ES-I3 (cell line): ENCODE measurements around the gene KLHL25.

Experiments
- H3K36me3 ChIP-seq: 2 replicates; pipeline ENCODE4 v1.6.1; 2013; ENCODE audit warnings: mild to moderate bottlenecking, low read length, control low read depth, moderate library complexity; ENCODE audit not compliant: insufficient read depth
- H3K4me1 ChIP-seq: 2 replicates; pipeline ENCODE4 v1.6.1; 2013; ENCODE audit warnings: mild to moderate bottlenecking, control low read depth, low read length; ENCODE audit not compliant: insufficient read depth
- H3K9ac ChIP-seq: 2 replicates; pipeline ENCODE4 v1.6.1; 2013; ENCODE audit warnings: low read depth, mild to moderate bottlenecking, low read length, moderate library complexity
- H3K9me3 ChIP-seq: 2 replicates; pipeline ENCODE4 v1.6.1; 2013; ENCODE audit warnings: mild to moderate bottlenecking, low read length, moderate library complexity; ENCODE audit not compliant: control insufficient read depth, insufficient read depth

The KLHL25 gene

DNA sequence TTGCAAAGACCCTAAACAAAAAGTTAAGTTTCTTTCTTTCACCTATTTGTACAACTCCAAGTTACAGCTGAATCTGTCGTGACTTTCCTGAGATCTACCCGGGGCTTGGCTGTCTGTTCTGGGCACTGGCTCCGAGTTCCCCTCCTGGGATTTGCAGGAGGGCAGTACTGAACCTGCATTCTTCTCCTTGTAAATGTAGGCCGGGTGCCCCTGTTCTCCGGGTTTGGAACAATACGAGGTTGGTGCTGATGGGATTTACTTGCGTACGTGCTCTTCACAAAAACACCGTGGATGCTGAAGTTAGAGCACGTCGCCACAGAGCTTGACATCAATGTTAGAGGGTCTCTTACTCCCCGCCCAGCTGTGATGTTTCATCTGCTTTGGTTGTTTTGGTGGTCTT lies 48.1 kb downstream of the KLHL25 start:
- Histone ChIP-seq H3K36me3 (peaks cover 6% of the 10 kb centered on the region), H3K9me3 (no peaks in the 10 kb centered on the region), H3K9ac (no peak overlapping the region), H3K4me1 (peaks cover 16% of the 10 kb centered on the region)

DNA sequence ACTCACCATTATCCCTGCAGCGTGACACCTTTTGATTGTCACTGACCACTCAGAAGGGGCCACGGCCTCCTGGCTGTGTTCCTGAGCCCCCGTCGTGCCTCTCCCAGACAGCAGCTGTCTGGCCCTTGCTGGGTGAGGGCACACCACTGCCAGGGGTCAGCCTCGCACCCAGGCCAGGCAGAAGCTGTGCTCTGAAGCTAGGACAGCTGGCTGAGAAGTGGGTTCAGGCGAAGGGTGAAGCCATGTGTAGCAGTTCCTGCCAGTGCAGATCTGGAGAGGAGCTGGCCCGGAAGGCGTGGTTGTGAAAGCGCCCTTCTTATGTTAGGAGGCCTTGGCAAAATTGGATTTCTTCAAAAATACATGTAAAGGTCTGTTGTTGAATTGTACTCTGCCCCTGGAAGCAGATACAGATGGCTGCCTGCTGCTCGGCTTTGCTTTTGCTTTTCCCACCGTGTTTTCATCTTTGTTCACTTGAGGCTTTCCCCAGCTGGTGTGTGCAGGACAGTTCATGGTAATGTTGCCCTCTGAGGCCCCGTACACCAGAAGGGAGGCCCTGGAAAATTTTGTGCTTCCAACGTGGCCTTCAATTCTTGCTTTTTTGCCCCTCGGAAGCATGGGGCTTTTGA lies 49.1 kb downstream of the KLHL25 start:
- peaks cover 6% of the 10 kb centered on the region for H3K36me3 ChIP-seq
- no peak overlapping the region for H3K9ac ChIP-seq
- H3K4me1 ChIP-seq: peaks cover 10% of the 10 kb centered on the region
- no peaks in the 10 kb centered on the region for H3K9me3 ChIP-seq

DNA sequence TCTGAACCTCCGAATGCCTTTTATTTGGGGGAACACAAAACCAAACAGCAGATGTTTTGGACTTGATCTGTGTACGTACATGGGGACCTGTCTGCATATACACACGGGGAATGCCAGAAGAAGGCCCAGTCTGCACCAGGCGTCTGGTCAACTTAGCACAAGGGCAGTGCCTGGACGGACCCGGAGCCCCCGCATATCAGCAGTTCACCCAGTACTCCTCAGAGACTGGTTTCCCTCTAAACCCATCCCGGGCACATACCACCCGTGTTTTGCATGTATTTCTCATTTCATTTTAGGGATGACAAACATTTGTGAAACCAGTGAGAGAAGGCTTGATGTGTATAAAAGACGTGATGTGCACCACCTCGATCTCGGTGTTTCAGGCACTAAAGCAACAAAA lies 49.7 kb downstream of the KLHL25 start:
- Histone ChIP-seq H3K4me1 (peaks cover 3% of the 10 kb centered on the region; the same call in 1 of the 2 replicates), H3K36me3 (peaks cover 6% of the 10 kb centered on the region)

DNA sequence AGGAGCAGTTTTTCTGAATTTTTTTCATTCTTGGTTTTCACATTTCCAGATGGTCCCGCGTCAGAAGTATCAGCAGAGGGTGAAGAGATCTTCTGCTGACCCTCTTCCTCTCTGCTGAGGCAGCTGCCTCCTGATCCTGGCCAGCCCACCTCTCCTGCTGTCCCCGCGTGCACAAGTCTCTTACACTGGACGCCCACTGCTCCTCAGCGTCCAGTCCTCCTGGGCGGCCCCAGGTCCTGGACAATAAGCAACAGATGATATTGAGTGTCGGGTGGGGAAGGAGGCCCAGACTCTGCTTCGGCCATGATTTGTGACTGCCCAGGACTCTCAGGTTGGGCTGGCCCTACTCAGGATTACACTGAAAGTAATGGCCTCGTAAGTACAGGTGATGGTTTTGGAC lies 50.1 kb downstream of the KLHL25 start:
- Histone ChIP-seq H3K4me1 (peaks cover 3% of the 10 kb centered on the region; the same call in 1 of the 2 replicates), H3K9ac (no peak overlapping the region), H3K36me3 (peaks cover 6% of the 10 kb centered on the region), H3K9me3 (no peaks in the 10 kb centered on the region)

More for the DNA sequence above, 49.7 kb downstream of the KLHL25 start:
- H3K9me3 ChIP-seq: no peaks in the 10 kb centered on the region
- H3K9ac ChIP-seq: no peak overlapping the region

DNA sequence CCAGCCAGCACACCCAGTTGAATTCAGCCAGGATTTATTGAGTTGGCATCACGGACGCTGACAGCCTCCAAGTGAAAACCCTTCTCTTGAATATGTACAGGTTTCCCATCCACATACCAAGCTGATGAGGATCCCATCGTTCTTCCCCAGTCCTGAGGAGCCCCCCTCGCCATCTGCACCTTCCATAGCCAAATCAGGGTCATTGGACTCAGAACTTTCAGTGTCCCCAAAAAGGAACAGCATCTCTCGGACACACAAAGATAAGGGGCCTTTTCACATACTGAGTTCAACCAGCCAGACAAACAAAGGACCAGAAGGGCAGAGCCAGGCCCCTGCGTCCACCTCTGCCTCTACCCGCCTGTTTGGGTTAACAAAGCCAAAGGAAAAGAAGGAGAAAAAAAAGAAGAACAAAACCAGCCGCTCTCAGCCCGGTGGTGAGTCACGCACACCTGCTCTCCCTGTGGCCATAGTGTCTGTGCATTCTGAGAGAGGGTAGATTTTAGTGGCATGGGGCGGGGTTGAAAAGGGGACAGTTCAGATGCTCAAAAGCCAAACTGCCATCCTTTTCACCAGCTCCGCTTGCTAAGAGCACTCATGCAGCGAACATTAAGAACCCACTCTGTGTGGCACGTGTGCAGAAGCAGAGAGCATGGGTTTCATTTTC lies 51.2 kb downstream of the KLHL25 start:
- no peaks in the 10 kb centered on the region for H3K9me3 ChIP-seq
- H3K9ac ChIP-seq: no peak overlapping the region
- peaks cover 6% of the 10 kb centered on the region for H3K36me3 ChIP-seq
- H3K4me1 ChIP-seq: peaks cover 3% of the 10 kb centered on the region; the same call in 1 of the 2 replicates

DNA sequence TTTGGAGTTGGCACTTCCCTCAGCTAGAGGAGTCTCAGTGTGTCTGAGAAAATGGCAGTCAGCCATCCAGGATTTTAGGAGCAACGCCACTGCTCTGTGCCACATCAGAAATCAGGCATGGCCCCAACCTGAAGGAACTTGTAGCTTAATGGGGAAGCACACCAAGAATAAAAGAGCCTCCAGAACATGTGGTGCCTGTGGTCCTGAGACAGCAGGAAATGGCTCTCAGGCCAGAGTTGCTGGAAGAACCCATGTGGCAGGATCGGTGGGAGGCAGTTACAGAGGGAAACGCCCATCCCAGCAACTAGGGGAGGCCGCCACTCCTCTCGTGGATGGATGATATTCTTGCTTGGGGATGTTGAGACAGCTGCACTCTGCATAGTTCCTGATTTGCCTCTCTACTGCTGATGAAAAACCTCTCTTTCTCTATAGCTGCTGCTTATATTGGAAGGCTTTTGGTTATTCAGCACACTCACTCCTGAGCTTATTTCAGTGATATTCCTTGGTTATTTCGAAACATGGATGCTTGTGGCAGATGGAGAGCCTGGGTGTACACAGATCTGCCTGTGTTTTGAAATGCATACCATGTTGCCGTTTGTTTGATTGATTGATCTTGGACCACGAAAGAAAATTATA lies 52.4 kb downstream of the KLHL25 start:
- 0 out of 2 replicates have a peak, but pooled peaks cover 3% of the 10 kb centered on the region for H3K4me1 ChIP-seq
- peaks cover 6% of the 10 kb centered on the region for H3K36me3 ChIP-seq
- H3K9me3 ChIP-seq: no peaks in the 10 kb centered on the region
- no peak overlapping the region for H3K9ac ChIP-seq

DNA sequence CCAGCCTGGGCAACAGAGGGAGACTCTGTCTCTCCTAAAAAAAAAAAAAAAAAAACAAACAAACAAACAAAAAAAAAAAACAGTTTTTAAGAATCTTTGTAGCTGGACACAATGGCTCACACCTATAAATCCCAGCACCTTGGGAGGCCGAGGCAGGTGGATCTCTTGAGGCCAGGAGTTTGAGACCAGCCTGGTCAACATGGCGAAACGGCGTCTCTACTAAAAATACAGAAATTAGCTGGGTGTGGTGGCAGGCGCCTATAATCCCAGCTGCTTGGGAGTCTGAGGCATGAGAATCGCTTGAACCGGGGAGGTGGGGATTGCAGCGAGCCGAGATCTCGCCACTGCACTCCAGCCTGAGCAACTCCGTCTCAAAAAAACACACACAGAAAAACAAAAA lies 53.1 kb downstream of the KLHL25 start:
- no peak overlapping the region for H3K9ac ChIP-seq
- peaks cover 6% of the 10 kb centered on the region for H3K36me3 ChIP-seq
- 0 out of 2 replicates have a peak, but pooled peaks cover 3% of the 10 kb centered on the region for H3K4me1 ChIP-seq
- no peaks in the 10 kb centered on the region for H3K9me3 ChIP-seq

DNA sequence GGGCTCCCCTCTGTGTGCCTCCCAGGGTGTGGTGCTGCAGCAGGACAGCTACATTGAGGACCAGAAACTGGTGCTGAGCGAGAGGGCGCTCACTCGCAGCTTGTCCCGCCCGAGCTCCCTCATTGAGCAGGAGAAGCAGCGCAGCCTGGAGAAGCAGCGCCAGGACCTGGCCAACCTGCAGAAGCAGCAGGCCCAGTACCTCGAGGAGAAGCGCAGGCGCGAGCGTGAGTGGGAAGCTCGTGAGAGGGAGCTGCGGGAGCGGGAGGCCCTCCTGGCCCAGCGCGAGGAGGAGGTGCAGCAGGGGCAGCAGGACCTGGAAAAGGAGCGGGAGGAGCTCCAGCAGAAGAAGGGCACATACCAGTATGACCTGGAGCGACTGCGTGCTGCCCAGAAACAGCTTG lies 53.7 kb downstream of the KLHL25 start:
- Histone ChIP-seq H3K36me3 (peaks cover 6% of the 10 kb centered on the region), H3K9me3 (no peaks in the 10 kb centered on the region), H3K4me1 (0 out of 2 replicates have a peak, but pooled peaks cover 3% of the 10 kb centered on the region), H3K9ac (no peak overlapping the region)

DNA sequence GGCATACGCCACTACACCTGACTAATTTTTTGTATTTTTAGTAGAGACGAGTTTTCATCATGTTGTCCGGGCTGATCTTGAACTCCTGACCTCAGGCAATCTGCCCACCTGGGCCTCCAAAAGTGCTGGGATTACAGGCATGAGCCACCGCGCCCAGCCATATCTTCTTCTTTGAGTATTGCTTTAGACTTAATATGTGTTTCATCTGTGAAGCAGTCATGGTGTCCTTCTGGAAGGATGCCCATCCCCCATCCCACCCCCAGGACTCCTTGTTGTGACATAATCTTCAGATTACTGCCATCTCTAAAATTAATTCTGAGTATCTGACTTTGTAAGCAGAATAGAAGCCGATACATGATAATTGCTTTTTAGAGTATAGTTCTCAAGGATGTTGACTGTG lies 57.7 kb downstream of the KLHL25 start:
- Histone ChIP-seq H3K36me3 (peaks cover 10% of the 10 kb centered on the region), H3K9me3 (peaks cover 3% of the 10 kb centered on the region; the same call in 1 of the 2 replicates), H3K4me1 (no peaks in the 10 kb centered on the region), H3K9ac (no peak overlapping the region)

DNA sequence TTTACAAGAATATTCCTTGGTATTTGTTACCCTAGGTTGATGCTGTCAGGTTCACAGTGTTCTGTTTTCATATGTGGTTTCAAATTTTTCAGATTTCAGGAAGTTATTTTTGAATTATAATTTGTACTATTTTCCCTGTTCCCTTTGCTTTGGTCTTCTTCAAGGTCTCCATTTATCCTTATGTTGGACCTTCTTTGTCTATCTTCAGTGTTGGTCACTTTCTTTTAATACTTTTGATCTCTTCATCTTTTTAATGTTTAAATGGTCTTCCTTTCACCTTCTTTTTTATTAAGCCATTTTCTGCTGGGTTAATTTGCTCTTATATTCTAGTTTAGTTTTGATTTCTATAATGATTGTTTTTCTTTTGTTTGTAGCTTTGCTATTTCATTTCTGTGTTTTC lies 61.3 kb downstream of the KLHL25 start:
- peaks cover 14% of the 10 kb centered on the region for H3K36me3 ChIP-seq
- H3K9ac ChIP-seq: no peak overlapping the region
- no peaks in the 10 kb centered on the region for H3K4me1 ChIP-seq
- peaks cover 3% of the 10 kb centered on the region; the same call in 1 of the 2 replicates for H3K9me3 ChIP-seq

DNA sequence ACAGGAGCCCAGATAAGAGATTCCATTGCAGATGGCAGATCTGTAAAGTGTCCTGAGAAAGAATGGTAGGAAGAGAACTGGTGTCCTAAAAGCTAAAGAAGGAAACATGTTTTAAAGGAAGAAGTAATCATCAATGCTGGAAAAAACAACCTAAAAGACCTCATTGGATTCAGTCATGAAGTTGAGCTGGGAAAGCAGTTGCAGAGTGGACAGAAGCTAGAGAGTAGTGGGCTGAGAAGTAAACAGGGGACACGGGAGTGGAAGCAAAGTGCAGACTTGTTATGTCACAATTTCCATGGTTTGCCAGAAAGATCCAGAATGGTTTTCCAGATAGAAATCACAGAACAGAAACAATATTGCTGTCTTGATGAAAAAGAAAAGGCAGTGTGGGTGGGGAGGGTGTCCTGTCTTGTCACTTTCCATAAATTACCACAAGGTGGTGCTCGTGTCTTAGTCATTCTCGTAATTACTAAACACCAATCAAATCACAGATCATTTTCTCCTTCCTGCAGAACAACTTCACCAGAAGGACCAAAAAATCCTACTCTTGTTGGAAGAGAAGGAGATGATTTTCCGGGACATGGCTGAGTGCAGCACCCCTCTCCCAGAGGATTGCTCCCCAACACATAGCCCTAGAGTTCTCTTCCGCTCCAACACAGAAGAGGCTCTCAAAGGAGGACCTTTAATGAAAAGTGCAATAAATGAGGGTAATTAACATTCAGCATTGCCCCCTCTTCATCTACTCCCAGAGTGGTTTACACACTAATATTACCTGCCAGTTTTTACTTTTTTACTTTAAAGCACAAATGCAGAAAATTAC lies 64.5 kb downstream of the KLHL25 start:
- Histone ChIP-seq H3K36me3 (peaks cover 7% of the 10 kb centered on the region), H3K9ac (no peak overlapping the region), H3K9me3 (peaks cover 3% of the 10 kb centered on the region; the same call in 1 of the 2 replicates), H3K4me1 (no peaks in the 10 kb centered on the region)

DNA sequence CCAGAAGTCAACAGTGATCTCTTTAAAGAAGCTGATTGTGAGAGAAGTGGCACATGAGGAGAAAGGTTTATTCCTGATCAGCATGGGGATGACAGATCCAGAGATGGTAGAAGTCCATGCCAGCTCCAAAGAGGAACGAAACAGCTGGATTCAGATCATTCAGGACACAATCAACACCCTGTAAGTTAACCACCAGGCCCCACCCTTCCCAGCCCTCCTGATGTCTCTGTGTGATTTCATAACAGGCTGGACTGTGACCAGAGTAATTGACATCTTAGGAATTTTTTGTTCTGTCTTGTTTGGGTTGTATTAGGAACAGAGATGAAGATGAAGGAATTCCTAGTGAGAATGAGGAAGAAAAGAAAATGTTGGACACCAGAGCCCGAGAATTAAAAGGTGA lies 67.7 kb downstream of the KLHL25 start:
- Histone ChIP-seq H3K36me3 (peaks cover 8% of the 10 kb centered on the region; the same call in 1 of the 2 replicates), H3K4me1 (no peaks in the 10 kb centered on the region), H3K9me3 (no peaks in the 10 kb centered on the region), H3K9ac (no peak overlapping the region)

DNA sequence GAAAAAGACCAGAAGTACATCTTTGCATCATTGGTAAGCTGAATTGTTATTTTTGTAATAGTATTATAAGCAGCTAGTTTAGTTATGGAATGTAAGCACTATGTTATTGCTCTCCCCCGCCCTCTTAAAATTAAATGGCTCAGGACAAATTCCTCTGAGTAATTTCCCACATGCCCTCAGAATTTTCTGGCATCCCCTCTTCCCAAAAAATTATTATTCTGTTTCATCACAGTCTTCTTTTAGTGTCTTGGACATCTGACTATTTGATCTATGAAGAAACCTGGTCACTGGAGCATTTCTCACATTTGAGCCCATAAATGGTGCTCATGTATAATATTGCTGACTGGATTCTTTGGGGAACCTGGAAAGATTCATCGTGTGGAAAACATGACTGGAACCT lies 68.3 kb downstream of the KLHL25 start:
- no peaks in the 10 kb centered on the region for H3K4me1 ChIP-seq
- no peak overlapping the region for H3K9ac ChIP-seq
- H3K36me3 ChIP-seq: peaks cover 11% of the 10 kb centered on the region; the same call in 1 of the 2 replicates
- no peaks in the 10 kb centered on the region for H3K9me3 ChIP-seq

DNA sequence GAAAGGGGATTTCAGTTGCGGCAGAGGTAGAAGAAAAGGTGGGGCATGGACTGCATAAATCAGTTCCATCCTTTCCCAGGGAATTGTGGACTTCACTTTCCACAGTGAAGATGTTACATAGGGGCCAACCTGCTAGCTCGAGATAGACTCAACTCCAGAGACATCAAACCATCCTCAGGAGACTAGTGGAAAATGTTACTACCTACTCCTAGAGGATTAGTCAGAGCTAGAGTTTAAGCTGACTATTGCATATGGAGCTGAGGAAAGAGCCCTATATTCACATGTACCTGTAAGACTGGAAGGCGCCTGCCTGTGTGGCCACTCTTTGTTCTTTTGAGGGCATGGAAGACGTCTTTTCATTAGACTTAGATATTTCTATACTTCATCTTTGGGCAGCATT lies 69.2 kb downstream of the KLHL25 start:
- Histone ChIP-seq H3K9me3 (no peaks in the 10 kb centered on the region), H3K4me1 (no peaks in the 10 kb centered on the region), H3K36me3 (peaks cover 9% of the 10 kb centered on the region; the same call in 1 of the 2 replicates), H3K9ac (no peak overlapping the region)
